K562 (cell line): ENCODE measurements around the gene ZMAT2. TPM values are rescaled to one million over a fixed set of nuclear protein-coding genes. Genes with fewer than 3 reads are reported as not detected.
"Not testable (repeated sequence)": the region's sequence is repeated elsewhere in the genome, so short reads cannot be mapped to it uniquely, and the experiment has no call there.

Source experiments
- ATAC-seq: fragments of 200-7000 bp; cut with Tn5 transposase; 3 replicates; pipeline ENCODE4 v1.9.1; 2020; ENCODE audit warnings: moderate library complexity
- BruUV-seq: library from RNA; stranded (reverse); fragments of 400-500 nt; replicated peaks from 2 replicates; lab custom pipeline; 2021; lab: Mats Ljungman, UMichigan
- CTCF ChIA-PET: fragments of 300-600 bp; formaldehyde crosslinking; extraction: SDS; loops from one replicate; lab custom pipeline; 2021; ENCODE audit warnings: low intra/inter-chr PET ratio; lab: Yijun Ruan, JAX
- POLR2A ChIA-PET: fragments of 300-600, 350-650 bp; sonication (Branson Sonifier 250); formaldehyde crosslinking; extraction: SDS; loops from one replicate; lab custom pipeline; 2021; ENCODE audit warnings: antibody characterized with exemption, inconsistent platforms; lab: Yijun Ruan, JAX
- DNase-seq, 4 experiments: peaks; one replicate each; pipeline versions ENCODE4 v3.0.0 to v3.0.0-alpha.2; 2011 to 2018; ENCODE audit warnings: low spot score in 3 of 4, mixed read lengths in 3 of 4; ENCODE audit errors: extremely low read depth in 1 of 4
- FAIRE-seq: peaks from 2 replicates; lab custom pipeline; 2011; peaks lifted over from hg19 to GRCh38; lab: Jason Lieb, UNC
- H2AFZ ChIP-seq: 2 replicates; pipeline ENCODE4 v1.6.0; 2011; ENCODE audit warnings: low read depth, low read length, control low read depth, inconsistent platforms
- H3K27ac ChIP-seq: fragments of 200-600 bp; 3 replicates; pipeline ENCODE4 v1.8.0; 2011; ENCODE audit warnings: low read depth, mild to moderate bottlenecking, control low read depth, inconsistent platforms, low read length, moderate library complexity, mixed read lengths; ENCODE audit errors: extremely low read depth
- H3K27me3 ChIP-seq, 2 experiments: fragments of 300-600 bp in 1 of 2; 2 replicates in 1 of 2; 3 replicates in 1 of 2; pipeline versions ENCODE4 v1.6.0 to v1.8.0; 2011; ENCODE audit warnings: inconsistent platforms in 2 of 2, low read length in 2 of 2, mild to moderate bottlenecking in 1 of 2, mixed read lengths in 1 of 2, moderate library complexity in 1 of 2; ENCODE audit not compliant: control insufficient read depth in 2 of 2, insufficient read depth in 2 of 2
- H3K36me3 ChIP-seq: fragments of 300-600 bp; 3 replicates; pipeline ENCODE4 v1.8.0; 2011; ENCODE audit warnings: mild to moderate bottlenecking, low read length, inconsistent platforms; ENCODE audit not compliant: control insufficient read depth, insufficient read depth
- H3K4me1 ChIP-seq, 2 experiments: fragments of 200-600 bp in 1 of 2; replicated peaks in 1 of 2; 2 replicates in 1 of 2; 3 replicates in 1 of 2; pipeline versions ENCODE4 v1.5.1 to v1.8.0; 2011; ENCODE audit warnings: inconsistent platforms in 2 of 2, low read length in 2 of 2, mild to moderate bottlenecking in 1 of 2, mixed read lengths in 1 of 2, moderate library complexity in 1 of 2; ENCODE audit not compliant: control insufficient read depth in 2 of 2, insufficient read depth in 2 of 2
- H3K4me2 ChIP-seq: 2 replicates; pipeline ENCODE4 v1.6.1; 2011; ENCODE audit warnings: low read length, control low read depth, inconsistent platforms, mixed read lengths; ENCODE audit not compliant: insufficient read depth
- H3K4me3 ChIP-seq: fragments of 200-600 bp; sonication (generic), shearing (Covaris generic); 2 replicates; pipeline ENCODE4 v1.5.1; 2016; ENCODE audit warnings: control low read depth, inconsistent platforms
- H3K79me2 ChIP-seq: fragments of 200-600 bp; 3 replicates; pipeline ENCODE4 v1.8.0; 2011; ENCODE audit warnings: low read length, inconsistent platforms; ENCODE audit not compliant: control insufficient read depth, insufficient read depth
- H3K9ac ChIP-seq, 2 experiments: 2 replicates each; pipeline versions ENCODE4 v1.6.0 to v1.6.1; 2011; ENCODE audit warnings: low read depth in 2 of 2, low read length in 2 of 2, control low read depth in 1 of 2, inconsistent platforms in 1 of 2, mild to moderate bottlenecking in 1 of 2, mixed read lengths in 1 of 2; ENCODE audit not compliant: insufficient read depth in 1 of 2
- H3K9me1 ChIP-seq: one replicate; pipeline ENCODE4 v1.6.0; 2011; ENCODE audit warnings: inconsistent platforms, mild to moderate bottlenecking, low read length, moderate library complexity; ENCODE audit not compliant: control insufficient read depth, insufficient read depth
- H3K9me3 ChIP-seq: replicated peaks from 2 replicates; pipeline ENCODE4 v1.5.1; 2011; ENCODE audit warnings: low read depth, low read length, inconsistent platforms; ENCODE audit not compliant: control insufficient read depth, insufficient read depth
- H4K20me1 ChIP-seq: replicated peaks from 2 replicates; pipeline ENCODE4 v1.6.1; 2011; ENCODE audit warnings: low read length, inconsistent platforms, mixed read lengths; ENCODE audit not compliant: control insufficient read depth, insufficient read depth
- SLC30A9 ChIP-seq: fragments of 250-450 bp; sonication (Bioruptor Pico); IDR thresholded peaks from 2 replicates; pipeline ENCODE4 v1.8.0; 2022; ENCODE audit warnings: mild to moderate bottlenecking, moderate library complexity
- SUPT5H ChIP-seq: fragments of 450-650 bp; IDR thresholded peaks from 2 replicates; pipeline ENCODE4 v1.6.1; 2016
- WGBS: fragments of 100-300 bp; shearing (Covaris generic); methylation state at CpG from one replicate; pipeline ENCODE4 v1.1.6; 2016; ENCODE audit warnings: low coverage, mixed read lengths; ENCODE audit not compliant: insufficient coverage; ENCODE audit errors: missing lambda C conversion rate; 5-methylcytosine and 5-hydroxymethylcytosine counted together
- in situ Hi-C: fragments of 300-500 bp; cut with MboI; formaldehyde crosslinking; loops from 4 replicates; pipeline ENCODE4 v1.15.0; 2018; ENCODE audit warnings: inconsistent platforms, mixed read lengths
- intact Hi-C: fragments of 100-400 bp; cut with micrococcal nuclease; formaldehyde crosslinking; loops from 2 replicates; pipeline ENCODE4 v1.14.2; 2022
- polyA plus RNA-seq, 8 experiments: library from polyadenylated mRNA; depleted of rRNA in 4 of 8; stranded (reverse) in 5 of 8; unstranded in 3 of 8; fragments of >200 nt; fragmentation: Nextera tagmentation in 2 of 8; fragmentation: Illumina TruSeq in 1 of 8; extraction: Ambion mirVana in 2 of 8; extraction: Trizol in 1 of 8; gene quantifications; 2 replicates each; pipeline versions ENCODE4 v1.2.1 to v1.2.3, GENCODE V29; 2011 to 2014; ENCODE audit warnings: inconsistent platforms in 1 of 8, missing spikeins in 1 of 8
- total RNA-seq, 7 experiments: library from RNA; depleted of rRNA in 6 of 7; stranded (reverse); fragments of >200 nt in 6 of 7; fragmentation: Illumina TruSeq in 2 of 7; extraction: Trizol in 2 of 7; gene quantifications; 2 replicates each; pipeline versions ENCODE4 v1.2.1 to v1.2.3, GENCODE V29; 2011 to 2021; ENCODE audit warnings: low replicate concordance in 1 of 7

Gene ZMAT2
- total and polyA plus RNA-seq, 9 of the 15 experiments (the other 6 are each of a cell fraction or from before 2014, with no cell fraction given) = 44.2 to 101 (median 69.2) TPM

DNA sequence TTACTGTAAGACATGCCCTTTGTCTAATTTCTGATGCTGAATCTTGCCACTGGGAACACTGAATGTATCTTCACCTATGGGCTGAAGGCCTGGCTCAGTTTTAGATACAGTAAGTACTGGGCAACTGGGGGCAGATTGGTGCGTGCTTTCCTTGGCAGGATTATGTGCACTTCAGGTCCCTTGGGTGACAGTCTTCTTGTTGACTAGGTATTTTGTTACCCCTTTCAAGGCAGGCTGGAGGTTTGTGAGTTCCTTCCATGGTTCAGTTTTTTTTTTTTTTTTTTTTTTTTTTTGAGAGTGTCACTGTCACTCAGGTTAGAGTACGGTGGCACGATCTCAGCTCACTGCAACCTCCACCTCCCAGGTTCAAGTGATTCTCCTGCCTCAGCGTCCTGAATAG is 7.6 kb downstream of the ZMAT2 start:
- Histone ChIP-seq H3K9me1 (no peaks in the 10 kb centered on the region), H3K36me3 (peaks cover 47% of the 10 kb centered on the region), H3K4me3 (no peak overlapping the region), H3K9me3 (no peaks in the 10 kb centered on the region), H3K4me2 (no peak overlapping the region), H3K27ac (peak overlapping the region; percentile 17; the same call in 1 of the 3 replicates), H2AFZ (no peak overlapping the region), H3K9ac (no peak overlapping the region), H3K27me3 (no peaks in the 10 kb centered on the region), H3K4me1 (peaks cover 0 to 10% of the 10 kb centered on the region in 2 experiments; a peak in 4 of 5 replicates), H4K20me1 (no peaks in the 10 kb centered on the region), H3K79me2 (no peaks in the 10 kb centered on the region)
- no peak for TF ChIP-seq SLC30A9 (CRISPR knock-in tag)
- TF ChIP-seq SUPT5H = peak; percentile 46; the same call in 1 of the 2 replicates
- ATAC-seq (no peak), FAIRE-seq (no peak), DNase-seq (no peak)
- POLR2A ChIA-PET = interaction anchor here (1.0 to 1.7 kb wide), 2 partner anchors 17 to 35 kb away, joined by 3 to 5 read pairs; partner anchors contain the start of genes DND1, HARS1 and HARS2
- 86% methylated on average over 4 of the region's 4 CpGs for WGBS
- no TSS peak for BruUV-seq
- CTCF ChIA-PET = no interaction called here
- in situ Hi-C loops = no loop called here
- intact Hi-C loops = no loop called here

GRCh38 chr5:140708787-140709186 is 8.5 kb downstream of the ZMAT2 start:
- intact Hi-C loops, CTCF ChIA-PET: not testable (repeated sequence)

More at GRCh38 chr5:140708787-140709186, 8.5 kb downstream of the ZMAT2 start:
- H3K79me2 ChIP-seq, H3K9ac ChIP-seq, H3K4me3 ChIP-seq, DNase-seq, H3K27me3 ChIP-seq, H2AFZ ChIP-seq, H3K9me3 ChIP-seq, H4K20me1 ChIP-seq, BruUV-seq, FAIRE-seq, H3K9me1 ChIP-seq, in situ Hi-C loops, ATAC-seq, H3K4me2 ChIP-seq, H3K27ac ChIP-seq: not testable (repeated sequence)
- peaks cover 37% of the 10 kb centered on the region for H3K36me3 ChIP-seq
- POLR2A ChIA-PET = interaction anchor here (1.0 to 1.7 kb wide), 4 partner anchors 9 to 36 kb away, joined by 3 to 5 read pairs (median 4); partner anchors contain the start of genes DND1, HARS1, HARS2 and ZMAT2
- 92% methylated on average over 8 of the region's 9 CpGs for WGBS
- H3K4me1 ChIP-seq = peaks cover 0 to 10% of the 10 kb centered on the region in 2 experiments; a peak in 4 of 5 replicates
